Effector memory CD4-positive, alpha-beta T cell (primary cell): ENCODE measurements around the gene SPSB3.

Source experiments
- DNase-seq, 3 donors: peaks; one replicate each; pipeline ENCODE4 v3.0.0-alpha.2; 2020
- H3K27ac ChIP-seq: 2 replicates; pipeline ENCODE4 v1.7.0; 2013; ENCODE audit warnings: mild to moderate bottlenecking, low read length, moderate library complexity; ENCODE audit not compliant: insufficient read depth, poor library complexity, severe bottlenecking
- H3K27me3 ChIP-seq: replicated peaks from 2 replicates; pipeline ENCODE4 v1.7.0; 2013; ENCODE audit warnings: mild to moderate bottlenecking, low read length; ENCODE audit not compliant: insufficient read depth, control insufficient read depth, poor library complexity, severe bottlenecking
- H3K36me3 ChIP-seq: 2 replicates; pipeline ENCODE4 v1.7.0; 2013; ENCODE audit warnings: mild to moderate bottlenecking, low read length, moderate library complexity; ENCODE audit not compliant: control insufficient read depth, insufficient read depth
- H3K4me1 ChIP-seq: 2 replicates; pipeline ENCODE4 v1.7.0; 2013; ENCODE audit warnings: low read length, mild to moderate bottlenecking; ENCODE audit not compliant: control insufficient read depth, insufficient read depth, poor library complexity, severe bottlenecking
- H3K4me3 ChIP-seq: 2 replicates; pipeline ENCODE4 v1.7.0; 2013; ENCODE audit warnings: low read length, low read depth, mild to moderate bottlenecking; ENCODE audit not compliant: insufficient read depth, poor library complexity, severe bottlenecking
- H3K9me3 ChIP-seq: 2 replicates; pipeline ENCODE4 v1.7.0; 2013; ENCODE audit warnings: mild to moderate bottlenecking, low read length, moderate library complexity; ENCODE audit not compliant: control insufficient read depth

Gene SPSB3

DNA sequence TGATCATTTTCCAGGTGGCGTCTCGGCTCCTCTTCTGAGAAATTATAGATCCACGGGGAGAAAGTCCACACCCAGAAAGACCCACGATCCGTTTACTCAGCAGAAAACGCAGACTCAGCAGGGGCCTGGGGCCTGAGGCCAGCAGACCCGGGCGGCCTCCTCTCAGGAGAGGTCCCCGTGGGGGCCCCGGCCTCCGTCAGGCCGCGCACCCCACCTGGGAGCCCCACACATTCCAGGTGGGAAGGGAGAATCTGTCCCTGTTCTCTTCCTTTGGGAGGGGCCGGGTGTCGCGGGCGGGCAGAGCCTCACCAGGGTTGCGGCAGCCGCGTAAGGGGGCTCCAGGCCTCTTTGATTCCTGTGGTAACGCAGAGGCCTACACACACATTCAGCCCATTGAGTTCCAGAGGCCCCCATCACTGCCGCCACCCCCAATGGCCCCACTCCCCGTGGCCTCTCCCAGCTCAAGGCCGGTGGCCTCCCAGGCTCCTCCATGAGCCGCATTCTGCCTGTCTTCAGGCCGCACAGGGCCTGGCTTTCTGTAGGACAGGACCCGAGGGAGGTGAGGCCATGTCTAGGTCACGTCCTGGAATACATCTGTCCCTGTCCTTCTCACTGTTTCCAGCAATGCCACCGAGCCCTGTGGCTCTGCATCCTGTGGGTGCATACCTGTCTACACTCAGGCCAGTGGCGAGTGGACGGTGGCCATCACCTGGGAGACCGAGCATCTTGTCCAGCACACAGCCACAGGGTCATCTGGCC, 12.7 kb upstream of the SPSB3 start:
- H3K36me3 ChIP-seq: peaks cover 7% of the 10 kb centered on the region
- DNase-seq: no peak
- H3K27ac ChIP-seq: no peak overlapping the region
- no peaks in the 10 kb centered on the region for H3K27me3 ChIP-seq
- no peaks in the 10 kb centered on the region for H3K4me1 ChIP-seq
- no peak overlapping the region for H3K4me3 ChIP-seq
- H3K9me3 ChIP-seq: no peaks in the 10 kb centered on the region

DNA sequence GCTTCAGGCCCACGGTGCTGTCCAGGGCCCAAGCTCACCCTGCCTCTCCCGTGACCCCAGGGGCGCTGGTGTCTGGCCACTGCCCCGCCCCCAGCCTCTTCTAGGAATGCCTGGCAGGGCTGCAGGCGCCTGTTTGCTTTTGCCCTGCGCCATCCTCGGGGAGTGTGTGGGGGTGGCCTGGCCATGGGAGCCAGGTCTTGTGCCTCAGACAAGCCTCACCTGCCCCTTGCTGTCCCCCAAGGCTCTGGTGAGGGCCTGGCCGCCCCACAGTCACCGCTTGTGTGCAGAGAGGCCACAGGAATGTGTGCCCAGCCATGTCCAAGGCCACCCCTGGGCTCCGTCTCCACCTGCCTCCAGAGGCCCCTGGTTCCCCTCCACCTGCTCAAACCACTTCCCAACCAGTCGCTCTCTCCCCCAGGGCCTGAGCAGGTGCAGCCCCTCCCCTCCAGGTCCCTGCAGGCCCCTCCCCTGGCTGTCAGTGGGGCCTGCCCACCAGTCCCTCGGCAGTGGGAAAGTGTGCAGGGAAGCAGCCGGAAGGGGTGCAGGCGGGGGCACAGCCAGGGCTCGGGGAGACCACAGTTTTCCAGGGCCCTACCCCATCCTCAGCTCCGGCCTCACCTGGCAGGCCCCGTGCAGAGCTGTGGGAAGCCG, 12.0 kb upstream of the SPSB3 start:
- H3K4me3 ChIP-seq: no peak overlapping the region
- peaks cover 11% of the 10 kb centered on the region for H3K36me3 ChIP-seq
- DNase-seq: no peak
- no peaks in the 10 kb centered on the region for H3K9me3 ChIP-seq
- H3K27me3 ChIP-seq: no peaks in the 10 kb centered on the region
- no peak overlapping the region for H3K27ac ChIP-seq
- H3K4me1 ChIP-seq: no peaks in the 10 kb centered on the region

DNA sequence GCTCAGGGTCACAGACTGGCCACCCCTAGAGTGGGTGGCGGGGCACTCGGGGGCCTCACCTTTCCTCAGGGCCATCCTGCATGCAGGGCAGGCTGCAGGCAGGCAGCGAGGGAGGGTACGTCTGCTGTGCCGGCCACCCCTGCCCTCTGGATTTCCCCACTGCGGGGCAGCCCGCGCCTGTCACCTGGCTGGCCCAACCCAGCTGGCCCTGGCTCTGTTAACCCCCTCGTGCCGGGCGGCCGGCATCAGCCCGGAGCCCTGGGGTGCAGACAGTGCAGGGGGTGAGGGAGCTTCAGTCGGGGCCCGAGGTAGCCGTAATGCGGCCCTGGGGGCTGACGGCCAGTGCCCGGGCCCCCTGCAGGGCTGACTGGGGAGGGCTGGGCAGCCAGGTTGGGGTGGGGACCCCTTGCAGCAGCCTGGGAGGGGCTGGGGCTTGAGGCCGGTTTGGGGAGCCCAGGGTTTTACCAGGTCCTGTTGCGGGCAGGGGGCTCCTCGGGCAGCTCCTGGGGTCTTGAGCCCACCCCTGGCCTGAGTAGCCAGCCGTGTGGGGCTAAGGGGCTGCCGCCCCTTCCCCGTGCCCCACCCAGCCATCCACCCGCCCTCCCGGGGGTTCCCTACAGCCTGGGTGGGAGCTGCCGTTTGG, 11.3 kb upstream of the SPSB3 start, which contains the start of gene IGFALS:
TSS of gene IGFALS (minus strand) at position 128 of the 643 bp plus-strand sequence. CDS start at position 75, 53 bp downstream.
- Histone ChIP-seq H3K27me3 (no peaks in the 10 kb centered on the region), H3K27ac (no peak within 1 kb of the TSS), H3K36me3 (peaks cover 18% of the 10 kb centered on the region), H3K4me1 (no peaks in the 10 kb centered on the region), H3K4me3 (no peak within 1 kb of the TSS), H3K9me3 (no peaks in the 10 kb centered on the region)
- no peak for DNase-seq

DNA sequence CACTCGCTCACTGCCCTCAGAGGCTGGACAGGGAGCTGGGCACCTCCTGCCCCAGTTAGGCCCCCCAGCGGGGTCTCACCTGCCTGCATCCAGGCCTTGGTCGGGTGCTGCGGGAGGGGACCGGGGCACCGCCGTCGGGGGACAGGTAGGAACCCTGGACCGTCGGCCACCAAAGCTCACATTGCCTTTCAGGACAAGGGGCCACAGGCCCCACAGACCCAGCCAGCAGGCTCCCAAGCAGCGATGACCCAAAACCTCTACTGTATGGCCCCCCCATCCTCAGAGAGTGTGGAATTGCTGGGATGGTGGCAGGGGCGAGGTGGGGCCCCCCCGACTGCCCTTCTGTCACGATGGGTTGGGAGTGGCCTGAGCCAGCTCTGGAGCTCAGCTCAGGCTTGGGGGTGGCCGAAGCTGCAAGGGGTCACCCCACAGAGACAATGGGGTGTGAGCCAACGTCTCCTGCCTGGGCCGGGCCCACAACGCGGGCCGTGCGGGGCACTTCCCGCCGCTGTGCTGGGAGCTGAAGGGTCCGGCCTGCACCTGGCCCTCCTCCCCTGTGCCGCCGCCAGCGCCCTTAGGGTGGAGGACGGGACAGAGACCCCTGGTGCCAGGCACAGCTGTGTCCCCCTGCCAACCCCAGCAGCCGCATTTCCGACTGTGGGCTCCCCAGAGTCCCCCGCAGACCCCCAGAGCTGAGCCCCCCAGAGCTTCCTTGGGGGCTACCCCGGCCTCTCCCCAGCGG, 10.6 kb upstream of the SPSB3 start:
- H3K4me3 ChIP-seq: no peak overlapping the region

DNA sequence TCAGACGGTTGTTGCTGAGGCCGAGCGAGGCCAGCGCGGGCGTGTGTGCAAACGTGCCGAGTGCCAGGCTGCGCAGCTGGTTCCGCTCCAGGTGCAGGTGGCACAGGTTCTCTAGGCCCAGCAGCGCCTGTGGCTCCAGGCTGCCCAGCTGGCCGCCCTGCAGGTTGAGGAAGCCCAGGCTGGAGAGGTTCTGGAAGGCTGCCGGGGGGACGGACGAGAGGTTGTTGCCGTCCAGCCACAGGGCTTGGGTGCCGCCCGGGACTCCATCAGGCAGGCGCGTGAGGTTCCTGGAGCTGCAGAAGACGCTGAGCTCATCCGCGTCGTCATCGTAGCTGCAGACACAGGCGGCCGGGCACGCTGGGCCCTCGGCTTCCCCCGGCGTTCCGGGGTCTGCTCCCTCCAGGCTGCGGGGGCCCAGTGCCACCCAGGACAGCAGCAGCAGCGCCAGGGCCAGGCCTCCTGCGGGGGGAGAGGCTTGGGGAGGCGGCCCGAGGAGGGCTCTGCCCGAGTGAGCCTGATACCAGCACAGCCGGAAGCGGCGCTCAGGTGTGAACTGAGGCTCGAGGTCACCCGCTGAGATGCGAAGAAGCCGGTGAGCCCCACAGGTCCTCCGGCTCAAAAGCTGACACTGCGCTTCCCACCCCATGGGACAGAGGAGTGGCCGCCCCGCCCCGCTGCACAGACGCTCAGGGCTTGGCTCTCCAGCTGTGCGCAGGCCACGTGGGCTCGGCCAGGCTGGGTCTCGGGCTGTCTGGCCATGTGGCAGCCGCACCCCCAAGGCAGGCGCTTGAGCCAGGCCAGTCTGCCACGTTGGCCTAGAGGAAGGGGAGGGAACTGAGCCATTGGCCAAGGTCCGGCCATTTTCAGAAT, 9.8 kb upstream of the SPSB3 start:
- Histone ChIP-seq H3K36me3 (peaks cover 32% of the 10 kb centered on the region), H3K9me3 (no peaks in the 10 kb centered on the region), H3K4me1 (no peaks in the 10 kb centered on the region), H3K27ac (no peak overlapping the region), H3K4me3 (no peak overlapping the region), H3K27me3 (no peaks in the 10 kb centered on the region)
- no peak for DNase-seq

More for the DNA sequence above, 10.6 kb upstream of the SPSB3 start:
- Histone ChIP-seq H3K36me3 (peaks cover 24% of the 10 kb centered on the region), H3K9me3 (no peaks in the 10 kb centered on the region), H3K27ac (no peak overlapping the region), H3K27me3 (no peaks in the 10 kb centered on the region), H3K4me1 (no peaks in the 10 kb centered on the region)
- no peak for DNase-seq

DNA sequence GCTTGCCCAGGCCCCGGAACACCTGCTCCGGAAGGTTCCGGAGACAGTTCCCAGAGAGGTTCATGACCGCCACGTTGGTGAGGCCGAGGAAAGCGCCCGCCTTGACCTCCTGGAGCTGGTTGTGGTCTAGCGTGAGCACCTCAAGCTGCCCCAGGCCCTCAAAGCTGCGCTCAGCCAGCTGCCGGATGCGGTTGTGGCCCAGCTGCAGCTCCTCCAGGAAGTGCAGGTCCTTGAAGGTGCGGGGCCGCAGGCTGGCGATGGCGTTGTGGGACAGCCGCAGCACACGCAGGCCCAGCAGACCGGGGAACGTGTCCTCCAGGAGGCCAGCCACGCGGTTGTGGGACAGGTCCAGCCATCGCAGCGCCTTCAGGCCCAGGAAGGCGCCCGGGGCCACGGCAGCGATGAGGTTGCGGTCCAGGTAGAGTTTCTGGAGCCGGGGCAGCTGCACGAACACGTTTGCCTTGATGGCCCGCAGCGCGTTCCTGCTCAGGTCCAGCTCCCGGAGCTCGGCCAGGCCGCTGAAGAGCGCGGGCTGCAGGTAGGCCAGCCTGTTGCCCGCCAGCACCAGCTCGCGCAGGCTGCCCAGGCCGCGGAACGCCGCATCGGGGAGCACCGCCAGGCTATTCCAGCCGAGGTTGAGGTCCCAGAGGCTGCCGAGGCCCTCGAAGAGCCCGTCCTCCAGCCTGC, 9.0 kb upstream of the SPSB3 start:
- peaks cover 38% of the 10 kb centered on the region for H3K36me3 ChIP-seq
- no peaks in the 10 kb centered on the region for H3K9me3 ChIP-seq
- H3K4me3 ChIP-seq: no peak overlapping the region
- no peak overlapping the region for H3K27ac ChIP-seq
- H3K4me1 ChIP-seq: no peaks in the 10 kb centered on the region
- H3K27me3 ChIP-seq: no peaks in the 10 kb centered on the region
- DNase-seq: no peak

DNA sequence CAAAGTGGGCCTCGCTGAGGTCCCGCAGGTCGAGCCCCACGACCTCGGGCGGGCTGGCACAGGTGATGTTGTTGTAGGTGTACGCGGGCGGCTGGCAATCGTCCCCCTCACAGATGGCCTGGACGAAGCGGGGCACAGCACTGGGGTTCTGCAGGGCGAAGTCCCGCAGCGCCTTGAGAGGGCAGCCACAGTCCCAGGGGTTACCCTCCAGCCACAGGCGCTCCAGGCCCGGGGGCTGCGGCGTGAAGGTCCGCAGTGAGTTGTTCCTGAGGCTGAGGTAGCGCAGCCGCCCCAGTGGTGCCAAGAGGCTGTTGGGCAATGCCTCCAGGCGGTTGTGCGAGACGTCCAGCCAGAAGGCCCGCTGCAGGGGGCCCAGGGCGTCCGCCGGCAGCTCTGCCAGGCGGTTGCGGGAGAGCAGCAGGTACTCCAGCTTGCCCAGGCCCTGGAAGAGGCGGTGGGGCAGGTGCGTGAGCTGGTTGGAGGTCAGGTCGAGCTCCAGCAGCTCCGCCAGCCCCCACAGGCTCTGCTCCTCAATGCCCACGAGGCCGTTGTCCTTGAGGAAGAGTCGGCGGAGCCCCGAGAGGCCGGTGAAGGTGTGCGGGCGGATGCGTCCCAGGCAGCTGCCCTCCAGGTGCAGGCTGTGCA, 8.4 kb upstream of the SPSB3 start:
- no peaks in the 10 kb centered on the region for H3K27me3 ChIP-seq
- no peak overlapping the region for H3K27ac ChIP-seq
- H3K36me3 ChIP-seq: peaks cover 39% of the 10 kb centered on the region
- no peak overlapping the region for H3K4me3 ChIP-seq
- H3K4me1 ChIP-seq: no peaks in the 10 kb centered on the region
- H3K9me3 ChIP-seq: no peaks in the 10 kb centered on the region
- DNase-seq: no peak

DNA sequence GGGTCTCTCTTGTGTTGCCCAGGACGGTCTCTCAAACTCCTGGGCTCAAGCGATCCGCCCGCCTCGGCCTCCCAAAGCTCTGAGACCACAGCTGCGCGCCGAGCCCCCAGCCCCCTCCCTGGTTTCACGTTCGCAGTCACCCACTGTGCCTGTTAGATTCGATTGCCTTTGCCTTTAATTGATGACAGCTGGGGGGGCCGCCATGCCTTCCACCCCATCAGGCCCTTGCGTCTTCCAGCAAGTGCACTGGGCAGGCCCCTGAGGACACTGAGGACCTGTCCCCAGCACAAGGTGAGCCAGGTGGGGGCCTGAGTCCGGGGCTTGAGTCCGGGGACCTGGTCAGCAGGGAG, 7.9 kb upstream of the SPSB3 start:
- Histone ChIP-seq H3K36me3 (peaks cover 39% of the 10 kb centered on the region), H3K27ac (no peak overlapping the region), H3K9me3 (no peaks in the 10 kb centered on the region), H3K4me3 (no peak overlapping the region), H3K27me3 (no peaks in the 10 kb centered on the region), H3K4me1 (no peaks in the 10 kb centered on the region)
- no peak for DNase-seq
